SK-N-SH treated with all-trans-retinoic acid at 6 μM for 48 hours (cell line): ENCODE measurements around the gene TRMT1.

Experiments used
- ATAC-seq: fragments of 200-7000 bp; cut with Tn5 transposase; 3 replicates; pipeline ENCODE4 v1.9.1; 2020; ENCODE audit warnings: mild to moderate bottlenecking, moderate library complexity
- ARNTL ChIP-seq: fragments of 450-650 bp; formaldehyde crosslinking; IDR thresholded peaks from 2 replicates; pipeline ENCODE4 v1.5.0; 2020; ENCODE audit warnings: low read depth, mild to moderate bottlenecking, moderate library complexity, borderline replicate concordance
- BACH2 ChIP-seq: fragments of 250-450 bp; sonication (Bioruptor Pico); IDR thresholded peaks from 2 replicates; pipeline ENCODE4 v1.9.0; 2021; ENCODE audit warnings: mild to moderate bottlenecking, borderline replicate concordance
- CSDC2 ChIP-seq: fragments of 250-450 bp; sonication (Bioruptor Pico); IDR thresholded peaks from 2 replicates; pipeline ENCODE4 v1.5.0; 2020; ENCODE audit warnings: mild to moderate bottlenecking, moderate library complexity
- CSRNP3 ChIP-seq: fragments of 250-450 bp; sonication (Bioruptor Pico); IDR thresholded peaks from 2 replicates; pipeline ENCODE4 v1.5.1; 2021; ENCODE audit warnings: mild to moderate bottlenecking, moderate library complexity
- ESRRG ChIP-seq: fragments of 250-450 bp; sonication (Bioruptor Pico); IDR thresholded peaks from 2 replicates; pipeline ENCODE4 v1.6.1; 2021; ENCODE audit warnings: mild to moderate bottlenecking
- GLIS3 ChIP-seq: fragments of 250-450 bp; sonication (Bioruptor Pico); IDR thresholded peaks from 2 replicates; pipeline ENCODE4 v1.5.0; 2020; ENCODE audit warnings: mild to moderate bottlenecking, moderate library complexity
- OSR1 ChIP-seq: fragments of 250-450 bp; sonication (Bioruptor Pico); IDR thresholded peaks from 2 replicates; pipeline ENCODE4 v1.8.0; 2022; ENCODE audit warnings: moderate library complexity, mild to moderate bottlenecking, inconsistent platforms
- POU6F1 ChIP-seq: fragments of 250-450 bp; sonication (Bioruptor Pico); IDR thresholded peaks from 2 replicates; pipeline ENCODE4 v1.8.0; 2021; ENCODE audit warnings: low read depth, mild to moderate bottlenecking, moderate library complexity, borderline replicate concordance
- PPARA ChIP-seq: fragments of 250-450 bp; sonication (Bioruptor Pico); IDR thresholded peaks from 2 replicates; pipeline ENCODE4 v1.5.0; 2020; ENCODE audit warnings: mild to moderate bottlenecking, borderline replicate concordance
- RARB ChIP-seq: fragments of 250-450 bp; sonication (Bioruptor Pico); IDR thresholded peaks from 2 replicates; pipeline ENCODE4 v1.8.0; 2021; ENCODE audit warnings: mild to moderate bottlenecking, moderate library complexity
- SNAI2 ChIP-seq: fragments of 250-450 bp; sonication (Bioruptor Pico); IDR thresholded peaks from 2 replicates; pipeline ENCODE4 v1.5.0; 2020; ENCODE audit warnings: mild to moderate bottlenecking, moderate library complexity
- TCF4 ChIP-seq: fragments of 250-450 bp; sonication (Bioruptor Pico); IDR thresholded peaks from 2 replicates; pipeline ENCODE4 v1.8.0; 2021; ENCODE audit warnings: mild to moderate bottlenecking, moderate library complexity, borderline replicate concordance
- TOX ChIP-seq: fragments of 250-450 bp; sonication (Bioruptor Pico); IDR thresholded peaks from 2 replicates; pipeline ENCODE4 v1.8.0; 2021; ENCODE audit warnings: mild to moderate bottlenecking, moderate library complexity, borderline replicate concordance
- ZFP3 ChIP-seq: fragments of 250-450 bp; sonication (Bioruptor Pico); IDR thresholded peaks from 2 replicates; pipeline ENCODE4 v1.5.0; 2020; ENCODE audit warnings: mild to moderate bottlenecking, moderate library complexity
- ZFP30 ChIP-seq: fragments of 450-650 bp; formaldehyde crosslinking; IDR thresholded peaks from 2 replicates; pipeline ENCODE4 v1.5.0; 2022; ENCODE audit warnings: mild to moderate bottlenecking, moderate library complexity
- ZNF565 ChIP-seq: fragments of 450-650 bp; formaldehyde crosslinking; conservative IDR thresholded peaks from 2 replicates; pipeline ENCODE4 v1.5.0; 2020; ENCODE audit warnings: low read depth, mild to moderate bottlenecking, moderate library complexity
- ZNF8 ChIP-seq: fragments of 450-650 bp; formaldehyde crosslinking; IDR thresholded peaks from 2 replicates; pipeline ENCODE4 v1.5.0; 2020; ENCODE audit warnings: mild to moderate bottlenecking, moderate library complexity
- TF ChIP-seq, protein P1 (sequence below): fragments of 250-450 bp; sonication (Bioruptor Pico); IDR thresholded peaks from 2 replicates; pipeline ENCODE4 v1.5.1; 2020; ENCODE audit warnings: low read depth, mild to moderate bottlenecking, moderate library complexity

TRMT1 gene

DNA sequence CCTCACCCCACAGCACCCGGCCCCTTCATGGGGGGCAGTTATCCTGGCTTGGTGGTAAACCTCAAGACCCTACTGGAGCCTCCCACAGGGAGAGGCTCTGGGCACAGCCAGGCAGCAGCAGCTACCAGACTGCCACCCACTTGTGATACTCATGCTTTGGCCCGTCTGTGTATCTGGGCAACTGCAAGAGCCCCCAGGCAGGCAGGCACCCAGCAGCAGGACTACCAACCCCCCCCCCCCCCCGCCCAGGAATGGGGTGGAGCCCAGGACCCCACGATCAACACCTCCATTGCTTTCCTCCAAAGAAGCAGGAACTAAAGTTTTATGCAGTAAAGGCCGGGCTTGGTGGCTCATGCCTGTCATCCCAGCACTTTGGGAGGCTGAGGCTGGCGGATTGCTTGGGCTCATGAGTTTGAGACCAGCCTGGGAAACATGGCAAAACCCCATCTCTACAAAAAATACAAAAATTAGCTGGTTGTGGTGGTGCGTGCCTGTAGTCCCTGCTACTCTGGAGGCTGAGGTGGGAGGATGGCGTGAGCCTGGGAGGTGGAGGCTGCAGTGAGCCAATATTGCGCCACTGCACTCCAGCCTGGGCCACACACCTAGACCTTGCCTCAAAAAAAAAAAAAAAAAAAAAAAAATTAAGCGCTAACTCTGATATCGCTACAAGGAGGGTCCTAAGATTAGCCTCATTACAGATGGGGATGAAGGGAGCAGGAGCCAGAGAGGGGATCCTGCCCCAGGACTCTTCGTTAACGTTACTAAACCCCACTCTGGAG is 12.8 kb downstream of the TRMT1 start:
- TF ChIP-seq, protein P1, sequence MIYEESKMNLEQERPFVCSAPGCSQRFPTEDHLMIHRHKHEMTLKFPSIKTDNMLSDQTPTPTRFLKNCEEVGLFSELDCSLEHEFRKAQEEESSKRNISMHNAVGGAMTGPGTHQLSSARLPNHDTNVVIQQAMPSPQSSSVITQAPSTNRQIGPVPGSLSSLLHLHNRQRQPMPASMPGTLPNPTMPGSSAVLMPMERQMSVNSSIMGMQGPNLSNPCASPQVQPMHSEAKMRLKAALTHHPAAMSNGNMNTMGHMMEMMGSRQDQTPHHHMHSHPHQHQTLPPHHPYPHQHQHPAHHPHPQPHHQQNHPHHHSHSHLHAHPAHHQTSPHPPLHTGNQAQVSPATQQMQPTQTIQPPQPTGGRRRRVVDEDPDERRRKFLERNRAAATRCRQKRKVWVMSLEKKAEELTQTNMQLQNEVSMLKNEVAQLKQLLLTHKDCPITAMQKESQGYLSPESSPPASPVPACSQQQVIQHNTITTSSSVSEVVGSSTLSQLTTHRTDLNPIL (CRISPR knock-in tag) = no peak
- no peak for TF ChIP-seq ESRRG (CRISPR knock-in tag)
- no peak for TF ChIP-seq POU6F1 (CRISPR knock-in tag)
- no peak for TF ChIP-seq RARB (CRISPR knock-in tag)
- TF ChIP-seq TOX (CRISPR knock-in tag) = no peak
- TF ChIP-seq GLIS3 (CRISPR knock-in tag) = no peak
- no peak for TF ChIP-seq CSDC2 (CRISPR knock-in tag)
- ATAC-seq = no peak

- ATAC-seq = peak; percentile 77
- TF ChIP-seq ZNF565 (CRISPR knock-in tag) = no peak
- TF ChIP-seq BACH2 (CRISPR knock-in tag) = no peak
- TF ChIP-seq ESRRG (CRISPR knock-in tag) = no peak
- TF ChIP-seq PPARA (CRISPR knock-in tag) = no peak
- TF ChIP-seq OSR1 (CRISPR knock-in tag) = no peak
- TF ChIP-seq ZNF8 (CRISPR knock-in tag) = no peak
- no peak for TF ChIP-seq TOX (CRISPR knock-in tag)
- TF ChIP-seq RARB (CRISPR knock-in tag) = no peak
- no peak for TF ChIP-seq ARNTL (CRISPR knock-in tag)
- no peak for TF ChIP-seq POU6F1 (CRISPR knock-in tag)
- TF ChIP-seq, all 23 proteins: peak for 0
Measured at GRCh38 chr19:13102666-13103580, 13.6 kb downstream of the TRMT1 start, which contains the start of gene LYL1. Gene LYL1, minus strand, starts transcription at chr19:13102858. Its CDS starts 1,687 bp downstream, at chr19:13101171.

GRCh38 chr19:13102416-13102665 is 14.2 kb downstream of the TRMT1 start:
- TF ChIP-seq PPARA (CRISPR knock-in tag) = no peak
- TF ChIP-seq SNAI2 = no peak
- TF ChIP-seq ESRRG (CRISPR knock-in tag) = no peak
- no peak for TF ChIP-seq CSRNP3
- TF ChIP-seq ZFP3 (CRISPR knock-in tag) = no peak
- no peak for TF ChIP-seq ZNF565 (CRISPR knock-in tag)
- TF ChIP-seq BACH2 (CRISPR knock-in tag) = no peak
- no peak for TF ChIP-seq TCF4 (CRISPR knock-in tag)
- no peak for TF ChIP-seq ZFP30 (CRISPR knock-in tag)
- TF ChIP-seq, all 23 proteins: peak for 0

GRCh38 chr19:13101590-13102415 is 14.7 kb downstream of the TRMT1 start:
- ATAC-seq = peak; percentile 14; the same call in 2 of the 3 replicates
- TF ChIP-seq CSDC2 (CRISPR knock-in tag) = no peak
- no peak for TF ChIP-seq BACH2 (CRISPR knock-in tag)
- TF ChIP-seq ZFP3 (CRISPR knock-in tag) = no peak
- no peak for TF ChIP-seq TOX (CRISPR knock-in tag)
- TF ChIP-seq ESRRG (CRISPR knock-in tag) = no peak
- TF ChIP-seq POU6F1 (CRISPR knock-in tag) = no peak
- no peak for TF ChIP-seq CSRNP3
- no peak for TF ChIP-seq SNAI2
- TF ChIP-seq ZFP30 (CRISPR knock-in tag) = no peak
- TF ChIP-seq TCF4 (CRISPR knock-in tag) = no peak

More at GRCh38 chr19:13102416-13102665, 14.2 kb downstream of the TRMT1 start:
- ATAC-seq = peak; percentile 81
